ENCODE measurements around the gene PHYKPL.

PHYKPL gene

GRCh38 chr5:178221853-178222252 lies 10.7 kb downstream of the PHYKPL start:
- no peak for DNase-seq

- no peak for DNase-seq
Observed at GRCh38 chr5:178221282-178221681, 11.3 kb downstream of the PHYKPL start.

GRCh38 chr5:178218827-178219226 lies 13.8 kb downstream of the PHYKPL start:
- DNase-seq: no peak

- DNase-seq: no peak
Observed at GRCh38 chr5:178218237-178218776, 14.3 kb downstream of the PHYKPL start.

- no peak for DNase-seq
Observed at GRCh38 chr5:178216779-178217178, 15.8 kb downstream of the PHYKPL start.

- DNase-seq: no peak
Observed at GRCh38 chr5:178216088-178216534, 16.5 kb downstream of the PHYKPL start.

- DNase-seq: no peak
Observed at GRCh38 chr5:178215280-178216002, 17.2 kb downstream of the PHYKPL start.

GRCh38 chr5:178214160-178214803 lies 18.3 kb downstream of the PHYKPL start:
- no peak for DNase-seq

- no peak for DNase-seq
Observed at GRCh38 chr5:178213748-178214151, 18.9 kb downstream of the PHYKPL start.

- DNase-seq: no peak
Observed at GRCh38 chr5:178213003-178213461, 19.6 kb downstream of the PHYKPL start.

GRCh38 chr5:178212241-178213002 lies 20.2 kb downstream of the PHYKPL start:
- DNase-seq: no peak

- DNase-seq: no peak
Observed at GRCh38 chr5:178211095-178212048, 21.2 kb downstream of the PHYKPL start.

- no peak for DNase-seq
Observed at GRCh38 chr5:178210686-178211085, 21.9 kb downstream of the PHYKPL start.

GRCh38 chr5:178210073-178210535 lies 22.5 kb downstream of the PHYKPL start:
- DNase-seq: no peak

- no peak for DNase-seq
Observed at GRCh38 chr5:178209334-178210072, 23.1 kb downstream of the PHYKPL start.

GRCh38 chr5:178208540-178209227 lies 23.9 kb downstream of the PHYKPL start:
- no peak for DNase-seq

GRCh38 chr5:178207917-178208280 lies 24.7 kb downstream of the PHYKPL start:
- no peak for DNase-seq

GRCh38 chr5:178207183-178207916 lies 25.3 kb downstream of the PHYKPL start:
- DNase-seq: no peak

GRCh38 chr5:178206166-178207101 lies 26.2 kb downstream of the PHYKPL start:
- DNase-seq: no peak
